PC-9 (cell line): ENCODE data around the gene UBXN6. TPM values are rescaled to one million over a fixed set of nuclear protein-coding genes. Genes with fewer than 3 reads are reported as not detected.

Experiments
- BruUV-seq: library from RNA; stranded (reverse); fragments of 400-500 nt; replicated peaks from 2 replicates; lab custom pipeline; 2021; lab: Mats Ljungman, UMichigan
- CTCF ChIA-PET: fragments of 300-600 bp; sonication (Branson Sonifier 250); formaldehyde crosslinking; loops from one replicate; lab custom pipeline; 2022; ENCODE audit warnings: antibody characterized with exemption; lab: Charles Lee
- POLR2A ChIA-PET: fragments of 300-600 bp; sonication (Branson Sonifier 250); formaldehyde crosslinking; loops from one replicate; lab custom pipeline; 2022; ENCODE audit warnings: antibody characterized with exemption; ENCODE audit not compliant: unreplicated experiment; lab: Charles Lee
- DNase-seq, 2 experiments: peaks; one replicate each; pipeline versions ENCODE4 v3.0.0 to v3.0.0-alpha.2; 2015 to 2022; ENCODE audit warnings: mixed read lengths in 1 of 2
- H2AFZ ChIP-seq: fragments of 200-600 bp; sonication (generic); 2 replicates; pipeline ENCODE4 v1.8.1; 2017; ENCODE audit warnings: antibody characterized with exemption
- H3F3A ChIP-seq: fragments of 200-600 bp; sonication (generic); 2 replicates; pipeline ENCODE4 v1.8.1; 2017; ENCODE audit warnings: antibody characterized with exemption, mild to moderate bottlenecking, low read depth; ENCODE audit not compliant: insufficient read depth
- H3K27ac ChIP-seq: fragments of 200-600 bp; sonication (generic); 2 replicates; pipeline ENCODE4 v1.6.1; 2016; ENCODE audit warnings: mixed run types
- H3K27me3 ChIP-seq: fragments of 200-600 bp; sonication (generic); 2 replicates; pipeline ENCODE4 v1.6.1; 2016; ENCODE audit warnings: low read depth, mixed run types; ENCODE audit not compliant: insufficient read depth
- H3K36me3 ChIP-seq: fragments of 200-600 bp; sonication (generic); 2 replicates; pipeline ENCODE4 v1.6.1; 2016; ENCODE audit warnings: low read depth, mixed run types
- H3K4me1 ChIP-seq: fragments of 200-600 bp; sonication (generic); replicated peaks from 2 replicates; pipeline ENCODE4 v1.6.1; 2016; ENCODE audit warnings: mixed run types; ENCODE audit not compliant: insufficient read depth
- H3K4me2 ChIP-seq: fragments of 200-600 bp; sonication (generic); 2 replicates; pipeline ENCODE4 v1.6.1; 2017; ENCODE audit warnings: mixed run types
- H3K4me3 ChIP-seq: fragments of 200-600 bp; sonication (generic); 2 replicates; pipeline ENCODE4 v1.6.1; 2016; ENCODE audit warnings: mixed run types
- H3K79me2 ChIP-seq: fragments of 200-600 bp; sonication (generic); 2 replicates; pipeline ENCODE4 v1.6.1; 2017; ENCODE audit warnings: low read depth, mixed run types
- H3K9me2 ChIP-seq: fragments of 200-600 bp; sonication (generic); 2 replicates; pipeline ENCODE4 v1.8.1; 2017; ENCODE audit warnings: mild to moderate bottlenecking; ENCODE audit not compliant: insufficient read depth
- H3K9me3 ChIP-seq: fragments of 200-600 bp; sonication (generic); 2 replicates; pipeline ENCODE4 v1.8.1; 2016; ENCODE audit warnings: low read depth; ENCODE audit not compliant: insufficient read depth
- H4K20me1 ChIP-seq: fragments of 200-600 bp; sonication (generic); 2 replicates; pipeline ENCODE4 v1.8.1; 2017; ENCODE audit not compliant: insufficient read depth
- EZH2 ChIP-seq: fragments of 200-600 bp; sonication (generic); IDR thresholded peaks from 2 replicates; pipeline ENCODE4 v1.8.0; 2017; ENCODE audit warnings: antibody characterized with exemption, low read depth
- intact Hi-C: fragments of 100-400 bp; cut with micrococcal nuclease; formaldehyde crosslinking; loops from one replicate; pipeline ENCODE4 v1.10.0; 2022; ENCODE audit not compliant: unreplicated experiment
- total RNA-seq: library from RNA; stranded (reverse); gene quantifications from 2 replicates; pipeline ENCODE4 v1.2.3, GENCODE V29; 2021
- TF ChIP-seq, protein P1 (sequence below): fragments of 200-600 bp; sonication (generic); conservative IDR thresholded peaks from 2 replicates; pipeline ENCODE4 v1.6.1; 2017; ENCODE audit warnings: mixed run types, antibody characterized with exemption, mild to moderate bottlenecking, moderate library complexity

UBXN6 gene
- total RNA-seq, 1 experiment from 2014 or later, result 79.4 TPM

DNA sequence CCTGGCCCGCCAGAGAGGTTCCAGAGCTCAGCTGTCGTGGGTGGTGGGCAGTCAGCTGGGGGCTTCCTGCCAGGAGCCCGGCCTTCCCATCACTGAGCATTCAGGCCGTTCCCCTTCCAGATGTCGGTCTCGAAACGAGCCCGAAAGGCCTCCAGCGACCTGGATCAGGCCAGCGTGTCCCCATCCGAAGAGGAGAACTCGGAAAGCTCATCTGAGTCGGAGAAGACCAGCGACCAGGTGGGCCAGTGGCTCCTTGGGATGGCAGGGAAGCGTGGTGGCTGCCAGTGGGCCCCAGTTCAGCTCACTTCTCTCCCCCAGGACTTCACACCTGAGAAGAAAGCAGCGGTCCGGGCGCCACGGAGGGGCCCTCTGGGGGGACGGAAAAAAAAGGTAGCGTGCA, 33.9 kb upstream of the UBXN6 start:
- intact Hi-C loops, result no loop called here
- no peaks in the 10 kb centered on the region for H3K79me2 ChIP-seq
- H3K4me1 ChIP-seq, result no peaks in the 10 kb centered on the region
- no peaks in the 10 kb centered on the region for H3K27me3 ChIP-seq
- BruUV-seq, result no TSS peak
- CTCF ChIA-PET, result no interaction called here
- no peak overlapping the region for H3K27ac ChIP-seq
- H3F3A ChIP-seq, result no peaks in the 10 kb centered on the region
- TF ChIP-seq EZH2, result no peak
- TF ChIP-seq, protein P1, sequence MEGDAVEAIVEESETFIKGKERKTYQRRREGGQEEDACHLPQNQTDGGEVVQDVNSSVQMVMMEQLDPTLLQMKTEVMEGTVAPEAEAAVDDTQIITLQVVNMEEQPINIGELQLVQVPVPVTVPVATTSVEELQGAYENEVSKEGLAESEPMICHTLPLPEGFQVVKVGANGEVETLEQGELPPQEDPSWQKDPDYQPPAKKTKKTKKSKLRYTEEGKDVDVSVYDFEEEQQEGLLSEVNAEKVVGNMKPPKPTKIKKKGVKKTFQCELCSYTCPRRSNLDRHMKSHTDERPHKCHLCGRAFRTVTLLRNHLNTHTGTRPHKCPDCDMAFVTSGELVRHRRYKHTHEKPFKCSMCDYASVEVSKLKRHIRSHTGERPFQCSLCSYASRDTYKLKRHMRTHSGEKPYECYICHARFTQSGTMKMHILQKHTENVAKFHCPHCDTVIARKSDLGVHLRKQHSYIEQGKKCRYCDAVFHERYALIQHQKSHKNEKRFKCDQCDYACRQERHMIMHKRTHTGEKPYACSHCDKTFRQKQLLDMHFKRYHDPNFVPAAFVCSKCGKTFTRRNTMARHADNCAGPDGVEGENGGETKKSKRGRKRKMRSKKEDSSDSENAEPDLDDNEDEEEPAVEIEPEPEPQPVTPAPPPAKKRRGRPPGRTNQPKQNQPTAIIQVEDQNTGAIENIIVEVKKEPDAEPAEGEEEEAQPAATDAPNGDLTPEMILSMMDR, result no peak
- no peak overlapping the region for H2AFZ ChIP-seq
- POLR2A ChIA-PET, result no interaction called here
- H3K4me3 ChIP-seq, result no peak overlapping the region
- no peaks in the 10 kb centered on the region for H3K9me3 ChIP-seq
- H3K9me2 ChIP-seq, result no peaks in the 10 kb centered on the region
- no peaks in the 10 kb centered on the region; the same call in 1 of the 2 replicates for H3K36me3 ChIP-seq
- H3K4me2 ChIP-seq, result no peak overlapping the region
- no peaks in the 10 kb centered on the region for H4K20me1 ChIP-seq
- no peak for DNase-seq

DNA sequence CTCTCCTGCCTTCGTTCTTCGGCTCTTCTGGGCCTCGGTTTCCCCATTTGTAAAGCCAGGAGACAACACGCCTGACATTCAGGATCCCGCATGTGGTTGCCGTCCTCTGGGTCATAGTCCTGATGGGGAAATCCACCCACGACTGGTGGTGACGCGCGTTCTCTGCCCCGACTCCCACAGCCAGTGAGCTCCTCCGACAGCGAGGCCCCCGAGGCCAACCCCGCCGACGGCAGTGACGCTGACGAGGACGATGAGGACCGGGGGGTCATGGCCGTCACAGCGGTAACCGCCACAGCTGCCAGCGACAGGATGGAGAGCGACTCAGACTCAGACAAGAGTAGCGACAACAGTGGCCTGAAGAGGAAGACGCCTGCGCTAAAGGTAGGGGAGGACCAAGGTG, 30.9 kb upstream of the UBXN6 start:
- no peaks in the 10 kb centered on the region for H3K27me3 ChIP-seq
- no peaks in the 10 kb centered on the region for H3K4me1 ChIP-seq
- H3K4me2 ChIP-seq, result no peak overlapping the region
- TF ChIP-seq, protein P1, result no peak
- no peak overlapping the region for H2AFZ ChIP-seq
- intact Hi-C loops, result no loop called here
- H3K36me3 ChIP-seq, result no peaks in the 10 kb centered on the region; the same call in 1 of the 2 replicates
- ChIA-PET POLR2A (no interaction called here), CTCF (interaction anchor here (0.6 kb wide), 1 partner anchor 105 kb away, joined by 3 read pairs; no protein-coding TSS in a partner anchor)
- DNase-seq, result no peak
- no peak overlapping the region for H3K4me3 ChIP-seq
- no peaks in the 10 kb centered on the region for H3F3A ChIP-seq
- no peaks in the 10 kb centered on the region for H3K79me2 ChIP-seq
- H3K27ac ChIP-seq, result no peak overlapping the region
- no peaks in the 10 kb centered on the region for H3K9me2 ChIP-seq
- H3K9me3 ChIP-seq, result no peaks in the 10 kb centered on the region
- BruUV-seq, result no TSS peak
- no peaks in the 10 kb centered on the region for H4K20me1 ChIP-seq

DNA sequence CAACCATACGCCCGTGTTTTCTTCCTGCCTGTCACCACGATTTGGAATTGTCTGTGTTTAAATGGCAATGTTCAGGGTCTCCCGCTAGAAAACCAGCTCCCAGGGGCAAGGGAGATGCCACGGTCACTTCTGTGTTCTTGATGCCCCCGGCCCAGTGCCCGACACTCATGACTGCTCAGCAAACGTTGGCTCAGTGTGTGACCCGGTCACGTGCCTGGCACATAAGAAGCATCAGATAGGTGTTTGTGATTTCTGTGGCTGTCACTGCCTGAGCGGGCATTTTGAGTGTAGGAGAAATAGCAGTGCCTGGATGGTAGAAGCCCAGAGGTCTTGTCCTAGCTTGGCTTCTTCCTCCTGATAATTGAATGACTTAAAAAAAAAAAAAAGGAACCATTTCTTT, 30.0 kb upstream of the UBXN6 start:
- Histone ChIP-seq H3F3A (no peaks in the 10 kb centered on the region), H2AFZ (no peak overlapping the region), H3K4me3 (no peak overlapping the region), H3K79me2 (no peaks in the 10 kb centered on the region), H3K9me3 (no peaks in the 10 kb centered on the region), H3K4me1 (no peaks in the 10 kb centered on the region), H3K27me3 (no peaks in the 10 kb centered on the region), H3K9me2 (no peaks in the 10 kb centered on the region), H3K4me2 (no peak overlapping the region), H4K20me1 (no peaks in the 10 kb centered on the region), H3K36me3 (no peaks in the 10 kb centered on the region; the same call in 1 of the 2 replicates), H3K27ac (no peak overlapping the region)
- DNase-seq, result no peak
- TF ChIP-seq, protein P1, result no peak
- TF ChIP-seq EZH2, result no peak
- no TSS peak for BruUV-seq
- intact Hi-C loops, result no loop called here
- POLR2A ChIA-PET, result no interaction called here
- CTCF ChIA-PET, result no interaction called here
